ENCODE data around the gene PANX2. TPM values are rescaled to one million over a fixed set of nuclear protein-coding genes. Genes with fewer than 3 reads are reported as not detected.

Gene PANX2
- total RNA-seq, 1 donor from 2014 or later: 0.88 TPM

- no peaks in the 10 kb centered on the region for H3K4me1 Mint-ChIP-seq
- H3K4me3 Mint-ChIP-seq: no peak overlapping the region
- Histone ChIP-seq H3K79me2 (ENCODE audit: low read depth) (no peaks in the 10 kb centered on the region), H3K9me3 (ENCODE audit: low read depth) (no peaks in the 10 kb centered on the region), H3K36me3 (no peaks in the 10 kb centered on the region), H3K4me2 (no peak overlapping the region), H3F3A (ENCODE audit: low read depth) (no peaks in the 10 kb centered on the region), H3K27ac (no peak overlapping the region), H3K27me3 (no peaks in the 10 kb centered on the region), H3K4me3 (no peak overlapping the region), H2AFZ (replicated peaks) (no peak overlapping the region), H3K4me1 (no peaks in the 10 kb centered on the region), H3K9ac (no peak overlapping the region), H4K20me1 (ENCODE audit: low read depth) (no peaks in the 10 kb centered on the region)
- H3K27ac Mint-ChIP-seq: no peak overlapping the region
- TF ChIP-seq CTCF (IDR thresholded peaks at IDR 0.05) (no peak), EZH2phosphoT487 (IDR thresholded peaks at IDR 0.05) (no peak), EZH2 (IDR thresholded peaks at IDR 0.05) (no peak)
- H3K27me3 Mint-ChIP-seq (ENCODE audit: insufficient read depth, low read depth): peaks cover 5% of the 10 kb centered on the region
- H3K36me3 Mint-ChIP-seq: no peaks in the 10 kb centered on the region
- no peak for DNase-seq (ENCODE audit: low spot score)
- no peaks in the 10 kb centered on the region for H3K9me3 Mint-ChIP-seq
Observed at GRCh38 chr22:50157709-50158375, 12.7 kb upstream of the PANX2 start.

GRCh38 chr22:50160947-50161346 lies 9.6 kb upstream of the PANX2 start:
- Histone ChIP-seq H3F3A (ENCODE audit: low read depth) (no peaks in the 10 kb centered on the region), H3K4me2 (no peak overlapping the region), H3K4me3 (no peak overlapping the region), H3K27me3 (no peaks in the 10 kb centered on the region), H3K36me3 (no peaks in the 10 kb centered on the region), H2AFZ (replicated peaks) (no peak overlapping the region), H3K4me1 (no peaks in the 10 kb centered on the region), H3K27ac (no peak overlapping the region), H3K79me2 (ENCODE audit: low read depth) (no peaks in the 10 kb centered on the region), H4K20me1 (ENCODE audit: low read depth) (no peaks in the 10 kb centered on the region), H3K9me3 (ENCODE audit: low read depth) (no peaks in the 10 kb centered on the region), H3K9ac (no peak overlapping the region)
- peaks cover 11% of the 10 kb centered on the region for H3K27me3 Mint-ChIP-seq (ENCODE audit: insufficient read depth, low read depth)
- H3K4me3 Mint-ChIP-seq: no peak overlapping the region
- no peaks in the 10 kb centered on the region for H3K9me3 Mint-ChIP-seq
- TF ChIP-seq CTCF (IDR thresholded peaks at IDR 0.05) (no peak), EZH2 (IDR thresholded peaks at IDR 0.05) (no peak), EZH2phosphoT487 (IDR thresholded peaks at IDR 0.05) (no peak)
- DNase-seq (ENCODE audit: low spot score): no peak
- H3K36me3 Mint-ChIP-seq: no peaks in the 10 kb centered on the region
- peak overlapping the region; percentile 33 for H3K27ac Mint-ChIP-seq
- H3K4me1 Mint-ChIP-seq: no peaks in the 10 kb centered on the region

GRCh38 chr22:50161508-50162390 lies 8.8 kb upstream of the PANX2 start:
- no peaks in the 10 kb centered on the region for H4K20me1 ChIP-seq (ENCODE audit: low read depth)
- Mint-ChIP-seq H3K9me3 (no peaks in the 10 kb centered on the region), H3K4me3 (no peak overlapping the region), H3K27ac (no peak overlapping the region), H3K36me3 (no peaks in the 10 kb centered on the region), H3K4me1 (no peaks in the 10 kb centered on the region), H3K27me3 (ENCODE audit: insufficient read depth, low read depth) (peaks cover 11% of the 10 kb centered on the region)
- no peak overlapping the region for H3K4me2 ChIP-seq
- H3K9me3 ChIP-seq (ENCODE audit: low read depth): no peaks in the 10 kb centered on the region
- no peak for DNase-seq (ENCODE audit: low spot score)
- H3K9ac ChIP-seq: no peak overlapping the region
- H3K27me3 ChIP-seq: peaks cover 1% of the 10 kb centered on the region
- H3K27ac ChIP-seq: no peak overlapping the region
- H3K79me2 ChIP-seq (ENCODE audit: low read depth): no peaks in the 10 kb centered on the region
- TF ChIP-seq EZH2 (IDR thresholded peaks at IDR 0.05): no peak
- TF ChIP-seq CTCF (IDR thresholded peaks at IDR 0.05): no peak
- TF ChIP-seq EZH2phosphoT487 (IDR thresholded peaks at IDR 0.05): no peak
- H3F3A ChIP-seq (ENCODE audit: low read depth): no peaks in the 10 kb centered on the region
- no peak overlapping the region for H2AFZ ChIP-seq (replicated peaks)
- no peaks in the 10 kb centered on the region for H3K36me3 ChIP-seq
- no peaks in the 10 kb centered on the region for H3K4me1 ChIP-seq
- no peak overlapping the region for H3K4me3 ChIP-seq

Measured in neural progenitor cell (in vitro differentiated cells).